Measurements from ENCODE around the gene DSCAML1.

Gene DSCAML1

DNA sequence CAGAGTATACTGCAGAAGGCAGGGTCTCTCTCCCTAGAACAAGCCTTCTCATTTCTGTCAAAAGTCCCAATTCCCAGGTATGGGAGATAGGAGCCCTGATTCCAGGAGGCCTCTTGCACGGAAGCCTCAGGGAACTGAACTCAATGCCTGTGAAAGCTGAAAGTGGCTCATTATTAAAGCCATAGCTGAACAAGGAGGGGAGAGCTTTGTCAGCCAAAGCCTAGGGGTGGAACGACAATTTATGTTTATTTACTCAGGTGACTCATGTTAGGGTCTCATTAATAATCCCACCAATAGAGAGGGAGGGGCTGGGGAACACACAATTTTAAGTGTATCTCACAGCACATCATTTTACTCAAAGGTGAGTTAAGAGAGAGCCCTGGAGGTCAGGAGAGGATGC is 44.9 kb downstream of the DSCAML1 start:
- no peak for DNase-seq

DNA sequence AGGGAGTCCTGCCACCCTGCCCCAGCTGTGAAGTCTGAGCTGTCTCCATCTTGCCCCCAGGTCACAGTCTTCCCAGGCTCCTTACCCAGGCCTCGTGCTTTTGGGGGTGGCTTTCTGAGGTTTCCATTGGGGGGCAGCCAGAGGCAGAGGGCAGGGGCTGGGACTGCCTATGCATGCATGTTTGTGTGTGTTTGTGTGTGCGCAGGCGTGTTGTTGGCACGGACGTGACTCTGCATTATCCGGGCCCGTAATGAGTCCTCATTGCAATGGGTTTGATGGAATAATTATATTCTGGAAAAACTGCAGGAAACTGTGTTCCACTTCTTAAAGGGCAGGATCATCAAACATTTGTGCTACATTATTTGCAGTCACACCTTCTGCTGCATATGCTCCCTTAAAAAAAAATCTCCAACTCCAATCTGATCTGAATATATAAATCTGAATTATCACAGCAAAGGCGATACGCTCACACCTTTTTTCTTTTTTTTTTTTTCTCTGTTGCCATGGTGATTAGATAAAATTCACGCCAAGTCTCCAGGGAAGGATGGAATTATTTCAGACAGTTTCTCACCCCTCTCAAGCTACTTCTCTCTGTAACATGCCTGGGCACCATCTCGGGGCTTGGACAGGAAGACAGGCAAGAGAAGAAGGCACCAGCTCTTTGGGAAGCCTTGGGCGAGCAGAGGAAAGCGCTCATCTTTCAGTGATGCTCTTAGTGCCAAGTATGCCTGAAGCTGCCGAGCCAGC is 45.9 kb downstream of the DSCAML1 start:
- no peak for DNase-seq

DNA sequence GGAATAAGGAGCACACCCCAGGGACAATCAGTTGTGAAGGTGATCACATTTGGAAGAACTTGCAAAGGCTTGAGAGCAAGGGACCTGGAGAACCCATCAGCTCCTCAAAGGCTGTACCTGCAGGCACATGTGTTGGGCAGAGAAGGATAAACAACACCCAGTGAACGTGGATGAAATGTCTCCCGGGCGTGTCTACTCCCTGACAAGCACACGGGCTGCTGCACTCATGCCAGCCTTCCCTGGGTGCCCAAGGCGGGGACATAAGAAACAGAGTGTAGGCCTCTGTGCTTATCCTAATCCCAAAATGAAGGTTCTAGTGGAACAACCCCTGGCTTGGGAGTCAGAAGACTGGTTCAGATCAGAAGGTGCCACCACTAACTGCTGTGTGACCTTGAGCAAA is 46.7 kb downstream of the DSCAML1 start:
- no peak for DNase-seq

DNA sequence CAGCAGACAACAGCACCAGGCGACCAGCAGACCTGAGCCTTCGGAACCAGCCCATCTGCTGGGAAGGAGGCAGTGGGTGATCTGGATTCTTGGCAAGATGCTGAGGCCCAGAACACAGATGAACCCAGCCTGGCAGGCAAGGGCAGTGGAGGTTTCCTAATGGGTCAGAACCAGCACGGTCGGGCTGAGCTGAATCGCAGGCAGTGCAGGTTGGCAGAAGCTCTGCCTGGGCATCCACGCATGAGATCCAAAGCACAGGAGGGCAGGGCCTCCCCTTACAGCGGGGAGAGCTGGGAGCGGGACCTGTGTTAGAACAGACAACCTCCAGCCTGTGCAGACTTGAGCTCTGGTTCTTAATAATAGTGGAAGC is 47.5 kb downstream of the DSCAML1 start:
- no peak for DNase-seq

GRCh38 chr11:117748771-117749540 is 48.1 kb downstream of the DSCAML1 start:
- DNase-seq = no peak

- DNase-seq = no peak
These were observed 49.1 kb downstream of the DSCAML1 start for GRCh38 chr11:117747892-117748291.

- DNase-seq = no peak
These were observed 51.7 kb downstream of the DSCAML1 start for GRCh38 chr11:117745346-117745745.

DNA sequence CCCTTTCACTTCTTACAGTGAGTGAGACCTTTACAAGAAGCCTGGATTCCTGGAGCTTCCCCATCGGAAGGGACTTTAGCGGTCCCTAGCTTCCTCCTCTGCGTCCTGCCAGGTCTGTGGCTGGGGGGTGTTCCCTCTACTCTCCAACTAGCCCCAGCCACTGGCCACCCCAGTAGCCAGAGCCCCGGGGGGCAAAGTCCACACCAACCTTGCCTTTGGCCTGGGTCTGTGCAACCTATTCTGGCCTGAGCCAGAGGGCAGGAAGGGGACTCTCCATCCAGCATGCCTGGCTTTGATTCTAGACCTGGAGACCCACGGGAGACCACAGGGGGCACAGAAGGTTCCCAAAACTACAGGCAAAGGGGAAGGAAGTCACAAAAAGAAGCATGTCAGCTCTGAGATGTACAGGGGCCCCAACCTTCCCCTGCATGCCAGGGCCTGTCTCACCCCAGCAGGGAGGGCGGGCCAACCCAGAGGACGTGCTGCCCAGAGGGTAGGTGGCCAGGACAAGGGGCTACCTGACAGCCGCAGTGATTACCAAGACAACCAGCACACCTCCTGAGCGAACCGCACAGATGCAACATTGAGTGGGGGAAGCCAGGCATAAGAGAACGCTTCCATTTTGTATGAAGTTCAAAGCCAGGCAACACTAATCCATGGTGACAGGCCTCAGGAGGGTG is 52.4 kb downstream of the DSCAML1 start:
- DNase-seq = no peak

DNA sequence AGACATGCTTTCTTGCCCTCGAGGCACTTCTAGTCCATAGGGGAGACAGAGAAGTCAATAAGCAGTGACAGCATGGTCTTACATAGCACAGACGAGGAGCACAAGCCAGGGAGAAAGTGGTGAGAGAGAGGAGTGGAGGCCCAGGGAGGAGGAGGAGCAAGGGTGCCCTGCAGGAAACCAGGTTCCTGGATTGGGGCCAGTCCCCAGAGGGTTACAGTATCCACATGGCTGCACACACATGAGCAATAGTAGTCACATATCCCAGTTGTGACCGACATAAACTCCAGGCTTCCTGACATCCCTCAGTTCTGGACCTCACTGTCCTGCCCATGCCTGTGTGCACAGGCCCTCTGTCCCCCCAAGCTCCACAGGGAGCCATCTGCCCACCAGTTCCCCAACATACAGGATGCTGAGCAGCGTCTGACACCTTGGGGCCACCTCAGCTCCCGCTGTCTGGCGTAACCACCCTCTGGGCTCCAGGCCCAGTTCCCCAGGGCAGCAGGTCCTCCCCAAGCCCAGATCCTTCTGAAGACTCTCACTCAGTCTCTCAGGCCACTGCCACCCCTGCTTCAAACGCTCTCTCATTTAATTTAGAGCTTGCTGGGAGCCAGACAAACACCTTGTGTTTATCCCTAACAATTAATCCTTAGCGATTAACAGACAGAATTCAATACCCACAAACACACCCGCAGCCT is 53.7 kb downstream of the DSCAML1 start:
- peak; percentile 57 for DNase-seq

- no peak for DNase-seq
These were observed 58.6 kb downstream of the DSCAML1 start for GRCh38 chr11:117738246-117738957.

DNA sequence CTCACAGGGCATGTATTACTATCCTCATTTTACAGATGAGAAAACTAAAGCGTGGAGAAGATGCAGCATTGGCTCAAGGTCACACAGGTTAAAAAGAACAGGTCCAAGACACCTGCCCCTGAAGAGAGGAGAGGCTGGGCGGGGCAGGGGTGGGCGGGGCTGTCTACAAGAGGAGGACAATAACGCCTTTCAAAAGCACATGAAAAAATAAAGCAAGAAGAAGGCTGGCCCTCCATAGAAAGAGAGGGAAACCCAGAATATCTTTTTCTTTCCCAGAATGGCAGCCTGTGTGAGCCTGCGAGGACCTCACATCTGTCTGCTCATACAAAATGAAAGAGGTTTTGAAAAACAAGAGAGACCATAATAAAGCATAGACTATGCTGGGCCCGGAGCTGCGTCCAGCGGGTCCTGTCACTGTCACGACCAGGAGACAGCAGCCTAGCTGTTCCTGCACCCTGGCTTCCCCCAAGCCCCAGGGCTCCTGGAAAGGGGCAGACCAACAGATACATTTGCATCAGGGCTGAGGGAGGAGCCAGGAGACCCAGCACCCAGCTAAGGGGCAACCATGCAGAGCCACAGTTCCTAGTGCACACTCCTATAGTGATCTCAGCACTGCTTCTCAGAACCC is 61.6 kb downstream of the DSCAML1 start:
- DNase-seq = peak; percentile 35

- peak; percentile 96 for DNase-seq
These were observed 62.4 kb downstream of the DSCAML1 start for GRCh38 chr11:117734601-117735024.

DNA sequence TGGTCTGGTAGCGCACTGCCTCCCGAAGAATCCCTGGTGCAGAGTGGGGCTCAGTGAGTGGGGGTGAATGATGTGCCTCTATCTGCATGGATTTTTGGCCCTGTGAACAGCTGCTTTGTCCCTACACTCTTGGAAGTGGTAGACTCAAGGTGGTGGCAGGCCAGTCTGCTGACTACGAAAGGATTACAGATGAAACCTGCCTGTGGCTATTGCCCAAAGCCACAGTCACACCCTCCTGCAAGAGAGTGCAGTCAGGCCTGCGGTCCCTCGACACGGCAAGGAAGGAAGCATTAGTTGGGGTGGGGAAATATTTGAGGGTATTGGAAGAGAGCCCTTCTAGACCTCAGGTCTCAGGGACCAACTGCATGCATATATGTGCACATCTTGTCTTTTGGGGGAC is 63.7 kb downstream of the DSCAML1 start:
- no peak for DNase-seq

DNA sequence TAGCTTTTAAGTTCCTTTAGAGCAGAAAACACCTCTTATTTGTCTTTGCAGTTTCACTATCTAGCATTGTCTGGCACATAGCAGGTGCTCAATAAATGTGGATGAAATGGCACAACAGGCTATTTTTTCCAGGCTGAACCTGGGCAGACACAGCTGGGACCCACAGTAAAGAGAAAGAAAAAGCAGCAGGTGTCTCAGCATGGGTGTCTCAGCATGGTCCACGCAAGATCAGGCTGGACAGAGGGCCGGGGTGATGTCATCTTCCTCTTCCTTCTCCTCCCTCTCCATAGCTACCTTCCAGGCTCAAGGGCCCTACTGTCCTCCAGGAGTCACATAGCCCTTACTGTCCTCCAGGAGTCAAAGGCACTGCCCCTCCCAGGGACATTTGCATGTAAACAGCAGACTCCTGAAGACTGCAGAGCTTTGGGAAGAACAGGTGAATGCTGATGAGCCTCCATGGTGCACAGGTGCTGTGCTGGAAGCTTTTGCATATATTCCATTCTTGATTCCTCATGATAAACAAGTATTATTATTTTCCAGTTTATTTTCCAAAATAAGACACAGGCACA is 65.2 kb downstream of the DSCAML1 start:
- DNase-seq = no peak

DNA sequence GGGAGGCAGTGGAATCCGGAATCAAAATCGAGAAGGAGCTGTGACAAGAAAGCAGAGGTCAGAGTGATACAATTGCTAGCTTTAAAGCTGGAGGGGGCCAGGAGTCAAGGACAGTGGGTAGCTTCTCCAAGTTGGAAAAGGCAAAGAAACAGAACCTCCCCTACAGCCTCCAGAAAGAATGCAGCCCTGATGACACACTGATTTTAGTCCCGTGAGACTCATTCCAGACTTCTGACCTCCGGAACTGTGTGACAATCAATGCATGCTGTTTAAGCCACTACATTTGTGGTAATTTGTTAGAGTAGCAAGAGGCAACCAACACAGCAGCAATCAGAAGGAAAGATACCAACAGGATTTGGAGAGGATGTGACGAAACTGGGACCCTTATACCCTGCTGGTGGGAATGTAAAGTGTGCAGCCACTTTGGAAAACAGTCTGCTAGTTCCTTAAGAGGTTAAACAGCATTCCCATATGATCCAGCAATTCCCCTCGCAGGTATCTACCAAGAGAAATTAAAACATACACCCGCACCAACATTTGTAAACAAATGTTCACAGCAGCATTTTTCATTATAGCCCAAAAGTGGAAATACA is 66.7 kb downstream of the DSCAML1 start:
- DNase-seq = no peak

- peak; percentile 76 for DNase-seq
These were observed 71.8 kb downstream of the DSCAML1 start for GRCh38 chr11:117725048-117725734.

- no peak for DNase-seq
These were observed 72.4 kb downstream of the DSCAML1 start for GRCh38 chr11:117724621-117725020.

DNA sequence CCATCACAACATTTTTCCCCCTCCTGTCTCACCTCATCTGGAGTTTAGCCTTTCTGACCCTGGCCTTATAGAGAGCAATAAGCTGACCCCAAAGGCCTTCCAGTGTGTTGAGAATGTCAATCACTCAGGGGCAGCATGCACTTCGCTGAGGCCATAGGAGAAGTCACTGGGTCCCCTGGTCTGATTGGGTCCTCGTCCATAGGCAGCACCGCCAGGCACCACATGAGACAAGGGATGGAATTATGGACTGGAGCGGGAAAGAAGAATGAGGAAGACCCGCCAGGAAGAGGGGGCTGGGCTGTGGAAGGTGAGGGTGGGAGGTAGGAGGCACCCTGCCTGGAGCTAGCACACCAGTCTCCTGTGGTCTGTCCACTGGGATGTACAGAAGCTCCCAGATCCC is 72.9 kb downstream of the DSCAML1 start:
- DNase-seq = no peak

DNA sequence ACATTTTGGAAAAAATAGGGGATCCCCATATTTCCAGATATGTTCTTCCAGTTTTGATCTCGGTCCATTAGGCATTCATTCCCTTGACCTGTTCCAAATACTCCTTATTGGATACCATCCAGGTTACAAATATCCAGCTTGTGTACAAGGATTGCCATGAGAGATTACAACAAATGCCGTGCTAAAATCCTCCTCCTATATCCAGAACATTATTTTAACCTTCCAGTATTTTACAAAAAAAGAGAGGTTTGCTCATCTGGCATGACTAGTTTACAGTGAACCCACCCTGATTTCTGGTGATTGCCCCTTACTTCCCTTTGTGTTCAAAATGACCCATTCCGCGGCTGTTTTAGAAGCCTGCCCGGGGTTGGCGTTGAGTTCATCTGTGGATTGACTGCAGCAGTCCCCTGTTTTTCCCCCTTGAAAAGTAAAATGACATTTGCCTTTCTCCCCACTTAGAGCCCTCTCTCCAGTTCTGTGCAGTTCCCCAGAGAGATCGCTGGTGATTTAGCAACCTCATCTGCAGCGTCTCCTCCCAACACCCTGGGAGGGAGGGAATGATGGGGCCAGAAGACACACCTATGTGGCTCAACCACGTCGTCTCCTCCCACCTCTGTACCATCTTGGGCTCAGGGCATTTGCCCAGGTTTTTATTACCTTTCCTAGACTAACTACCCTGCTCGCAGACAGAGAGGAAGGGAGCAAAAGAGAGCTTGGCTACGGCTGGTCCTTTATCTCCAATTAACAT is 73.6 kb downstream of the DSCAML1 start:
- DNase-seq = peak; percentile 63

DNA sequence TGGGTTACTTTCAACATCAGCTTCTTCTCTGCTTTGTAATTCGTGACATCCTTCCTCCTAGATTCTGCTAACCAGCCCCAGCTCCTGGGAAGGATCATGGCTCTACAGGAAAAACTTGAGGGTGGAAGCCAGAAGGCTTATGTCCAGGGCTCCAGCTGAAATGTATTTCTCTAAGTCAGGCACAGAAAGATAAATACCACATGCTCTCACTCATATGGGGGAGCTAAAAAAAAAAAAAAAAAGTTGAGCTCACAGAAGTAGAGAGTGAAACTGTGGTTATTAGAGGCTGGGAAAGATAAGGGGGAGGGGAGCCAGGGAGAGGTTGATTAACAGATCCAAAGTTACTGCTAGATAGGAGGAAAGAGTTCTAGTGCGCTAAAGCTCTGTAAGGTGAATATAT is 74.9 kb downstream of the DSCAML1 start:
- no peak for DNase-seq
